ENCODE results near the gene TTC39A.
"Not testable (repeated sequence)": the region's sequence is repeated elsewhere in the genome, so short reads cannot be mapped to it uniquely, and the experiment has no call there.

TTC39A gene

GRCh38 chr1:51264451-51264850 lies 65.9 kb downstream of the TTC39A start:
- DNase-seq = no peak

DNA sequence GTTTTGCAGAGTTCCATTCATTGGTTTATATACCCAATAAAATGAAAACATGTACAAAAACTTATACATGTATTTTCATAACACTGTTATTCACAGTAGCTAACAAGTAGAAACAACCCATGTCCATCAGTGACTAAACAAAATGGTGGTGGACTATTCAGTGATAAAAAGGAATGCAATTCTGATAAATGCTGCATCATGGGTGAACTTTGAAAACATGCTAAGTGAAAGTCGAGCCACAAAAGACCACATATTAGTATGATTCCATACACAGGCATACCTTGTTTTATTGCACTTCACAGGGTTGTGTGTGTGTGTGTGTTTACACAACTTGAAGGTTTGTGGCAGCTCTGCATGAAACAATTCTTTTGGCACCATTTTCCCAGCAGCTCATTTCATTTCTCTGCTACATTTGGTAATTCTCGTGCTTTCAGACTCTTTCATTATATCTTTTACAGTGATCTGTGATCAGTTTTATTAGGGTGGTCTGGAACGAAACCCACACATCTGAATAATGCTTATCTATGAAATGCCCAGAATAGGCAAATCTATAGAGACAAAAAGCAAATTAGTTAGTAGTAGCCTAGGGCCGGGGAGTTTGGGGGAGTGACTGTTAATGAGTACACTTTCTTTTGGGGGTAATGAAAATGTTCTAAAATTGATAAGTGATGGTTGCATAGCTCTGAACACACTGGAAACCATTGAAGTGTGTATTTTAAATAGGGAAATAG lies 67.0 kb downstream of the TTC39A start:
- no peak for DNase-seq

DNA sequence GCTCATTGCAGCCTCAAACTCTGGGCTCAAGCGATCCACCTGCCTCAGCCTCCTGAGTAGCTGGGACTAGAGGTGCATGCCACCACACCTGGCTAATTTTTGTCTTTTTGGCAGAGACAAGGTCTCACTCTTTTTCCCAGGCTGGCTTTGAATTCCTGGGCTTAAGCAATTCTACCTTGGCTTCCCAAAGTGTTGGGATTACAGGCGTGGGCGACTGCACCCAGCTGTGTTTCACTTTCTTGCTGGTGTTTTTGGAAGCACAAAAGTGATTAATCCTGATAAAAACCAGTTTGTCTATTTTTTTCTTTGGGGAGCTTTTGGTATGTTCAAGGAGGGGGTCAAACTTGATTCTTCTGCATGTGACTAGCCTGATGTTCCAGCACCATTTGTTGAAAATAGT lies 75.0 kb downstream of the TTC39A start:
- no peak for DNase-seq

DNA sequence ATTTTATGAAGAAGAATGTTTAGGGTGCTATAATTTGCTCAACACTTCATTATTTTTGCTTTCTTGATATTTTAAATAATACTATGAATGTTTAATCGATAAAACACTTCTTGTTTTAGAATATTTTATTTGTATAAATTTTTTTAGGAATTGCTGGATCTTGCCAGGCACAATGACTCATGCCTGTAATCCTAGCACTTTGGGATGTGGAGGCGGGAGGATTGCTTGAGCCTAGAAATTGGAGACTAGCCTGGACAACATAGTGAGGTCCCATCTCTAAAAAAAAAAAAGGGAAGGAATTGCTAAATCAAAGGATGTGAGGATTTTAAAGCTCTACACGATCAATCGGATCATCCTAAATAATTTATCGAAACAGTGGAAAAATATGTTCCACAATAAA lies 76.7 kb downstream of the TTC39A start:
- DNase-seq = no peak

DNA sequence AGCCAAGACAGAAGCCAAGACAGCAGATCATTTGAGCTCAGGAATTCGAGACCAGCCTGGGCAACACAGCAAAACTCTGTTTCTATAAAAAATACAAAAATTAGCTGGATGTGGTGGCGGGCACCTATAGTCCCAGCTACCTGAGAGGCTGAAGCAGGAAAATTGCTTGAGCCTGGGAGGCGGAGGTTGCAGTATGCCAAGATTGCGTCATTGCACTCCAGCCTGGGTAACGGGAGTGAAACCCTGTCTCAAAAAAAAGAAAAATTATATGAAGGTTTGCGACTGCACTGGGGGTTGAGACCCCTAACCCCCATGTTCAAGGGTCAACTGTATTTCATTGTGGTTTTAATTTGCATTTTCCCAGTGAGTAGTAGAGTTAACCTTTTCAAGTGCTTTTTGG lies 78.0 kb downstream of the TTC39A start:
- DNase-seq = no peak

- not testable (repeated sequence) for DNase-seq
These were observed 79.2 kb downstream of the TTC39A start for GRCh38 chr1:51251165-51251564.

DNA sequence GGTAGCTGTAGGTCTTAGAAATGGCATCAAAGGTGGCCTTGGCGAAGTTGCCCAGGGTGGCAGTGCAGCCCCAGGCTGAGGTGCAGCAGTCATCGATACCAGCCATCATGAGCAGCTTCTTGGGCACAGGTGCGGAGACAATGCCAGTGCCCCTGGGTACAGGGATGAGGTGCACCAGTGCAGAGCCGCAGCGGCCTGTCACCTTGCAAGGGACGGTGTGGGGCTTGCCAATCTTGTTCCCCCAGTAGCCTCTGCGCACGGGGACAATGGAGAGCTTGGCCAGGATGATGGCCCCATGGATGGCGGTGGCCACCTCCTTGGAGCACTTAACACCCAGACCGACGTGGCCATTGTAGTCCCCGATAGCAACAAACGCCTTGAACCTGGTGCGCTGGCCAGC lies 79.6 kb downstream of the TTC39A start:
- DNase-seq = not testable (repeated sequence)

- DNase-seq = no peak
These were observed 80.9 kb downstream of the TTC39A start for GRCh38 chr1:51249445-51249844.

DNA sequence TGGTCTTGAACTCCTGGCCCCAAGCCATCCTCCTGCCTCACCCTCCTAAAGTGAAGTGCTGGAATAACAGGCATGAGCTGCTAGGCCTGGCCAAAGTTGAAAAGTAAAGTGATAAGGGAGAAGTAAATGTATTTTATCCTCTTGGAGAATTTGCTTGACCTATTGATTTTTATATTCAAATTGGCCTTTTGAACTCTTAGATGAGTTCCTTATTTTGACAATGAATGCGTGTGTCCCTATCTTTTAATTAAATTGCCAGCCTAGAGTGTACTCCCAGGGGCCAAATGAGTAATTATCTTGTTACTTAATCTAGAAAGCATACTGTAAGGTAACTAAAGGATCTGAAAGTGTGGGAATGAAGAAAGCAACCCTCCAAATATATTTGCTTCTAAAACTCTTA lies 82.9 kb downstream of the TTC39A start:
- DNase-seq = no peak

- no peak for DNase-seq
These were observed 83.3 kb downstream of the TTC39A start for GRCh38 chr1:51247022-51247421.

GRCh38 chr1:51242546-51242945 lies 87.8 kb downstream of the TTC39A start:
- DNase-seq = no peak

DNA sequence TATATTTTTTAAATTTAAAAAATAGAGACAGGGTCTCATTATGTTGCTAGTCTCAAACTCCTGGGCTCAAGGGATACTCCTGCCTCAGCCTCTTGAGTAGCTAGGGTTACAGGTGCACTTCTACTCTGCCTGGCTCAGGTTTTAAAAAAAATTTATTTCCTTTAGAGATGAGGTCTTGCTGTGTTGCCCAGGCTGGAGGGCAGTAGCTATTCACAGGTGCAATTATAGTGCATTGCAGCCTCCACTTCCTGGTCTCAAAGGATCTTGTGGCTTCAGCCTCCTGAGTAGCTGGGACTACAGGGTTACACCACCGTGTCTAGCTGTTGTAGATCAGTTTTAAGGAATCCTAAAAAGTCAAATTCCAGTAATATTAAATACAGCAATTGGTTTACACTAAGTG lies 89.2 kb downstream of the TTC39A start:
- no peak for DNase-seq

- DNase-seq = no peak
These were observed 90.3 kb downstream of the TTC39A start for GRCh38 chr1:51240084-51240483.

- peak; percentile 67 for DNase-seq
These were observed 92.3 kb downstream of the TTC39A start for GRCh38 chr1:51238034-51238403.

GRCh38 chr1:51237351-51238033 lies 92.9 kb downstream of the TTC39A start:
- DNase-seq = no peak
